PC-9 (cell line): ENCODE results near the gene MUC5AC. TPM values are rescaled to one million over a fixed set of nuclear protein-coding genes. Genes with fewer than 3 reads are reported as not detected.
"Not testable (repeated sequence)": the region's sequence is repeated elsewhere in the genome, so short reads cannot be mapped to it uniquely, and the experiment has no call there.

Source experiments
- BruUV-seq: library from RNA; stranded (reverse); fragments of 400-500 nt; replicated peaks from 2 replicates; lab custom pipeline; 2021; lab: Mats Ljungman, UMichigan
- CTCF ChIA-PET: fragments of 300-600 bp; sonication (Branson Sonifier 250); formaldehyde crosslinking; loops from one replicate; lab custom pipeline; 2022; ENCODE audit warnings: antibody characterized with exemption; lab: Charles Lee
- POLR2A ChIA-PET: fragments of 300-600 bp; sonication (Branson Sonifier 250); formaldehyde crosslinking; loops from one replicate; lab custom pipeline; 2022; ENCODE audit warnings: antibody characterized with exemption; ENCODE audit not compliant: unreplicated experiment; lab: Charles Lee
- DNase-seq, 2 experiments: peaks; one replicate each; pipeline versions ENCODE4 v3.0.0 to v3.0.0-alpha.2; 2015 to 2022; ENCODE audit warnings: mixed read lengths in 1 of 2
- H2AFZ ChIP-seq: fragments of 200-600 bp; sonication (generic); 2 replicates; pipeline ENCODE4 v1.8.1; 2017; ENCODE audit warnings: antibody characterized with exemption
- H3F3A ChIP-seq: fragments of 200-600 bp; sonication (generic); 2 replicates; pipeline ENCODE4 v1.8.1; 2017; ENCODE audit warnings: antibody characterized with exemption, mild to moderate bottlenecking, low read depth; ENCODE audit not compliant: insufficient read depth
- H3K27ac ChIP-seq: fragments of 200-600 bp; sonication (generic); 2 replicates; pipeline ENCODE4 v1.6.1; 2016; ENCODE audit warnings: mixed run types
- H3K27me3 ChIP-seq: fragments of 200-600 bp; sonication (generic); 2 replicates; pipeline ENCODE4 v1.6.1; 2016; ENCODE audit warnings: low read depth, mixed run types; ENCODE audit not compliant: insufficient read depth
- H3K36me3 ChIP-seq: fragments of 200-600 bp; sonication (generic); 2 replicates; pipeline ENCODE4 v1.6.1; 2016; ENCODE audit warnings: low read depth, mixed run types
- H3K4me1 ChIP-seq: fragments of 200-600 bp; sonication (generic); replicated peaks from 2 replicates; pipeline ENCODE4 v1.6.1; 2016; ENCODE audit warnings: mixed run types; ENCODE audit not compliant: insufficient read depth
- H3K4me2 ChIP-seq: fragments of 200-600 bp; sonication (generic); 2 replicates; pipeline ENCODE4 v1.6.1; 2017; ENCODE audit warnings: mixed run types
- H3K4me3 ChIP-seq: fragments of 200-600 bp; sonication (generic); 2 replicates; pipeline ENCODE4 v1.6.1; 2016; ENCODE audit warnings: mixed run types
- H3K79me2 ChIP-seq: fragments of 200-600 bp; sonication (generic); 2 replicates; pipeline ENCODE4 v1.6.1; 2017; ENCODE audit warnings: low read depth, mixed run types
- H3K9me2 ChIP-seq: fragments of 200-600 bp; sonication (generic); 2 replicates; pipeline ENCODE4 v1.8.1; 2017; ENCODE audit warnings: mild to moderate bottlenecking; ENCODE audit not compliant: insufficient read depth
- H3K9me3 ChIP-seq: fragments of 200-600 bp; sonication (generic); 2 replicates; pipeline ENCODE4 v1.8.1; 2016; ENCODE audit warnings: low read depth; ENCODE audit not compliant: insufficient read depth
- H4K20me1 ChIP-seq: fragments of 200-600 bp; sonication (generic); 2 replicates; pipeline ENCODE4 v1.8.1; 2017; ENCODE audit not compliant: insufficient read depth
- CTCF ChIP-seq: fragments of 200-600 bp; sonication (generic); conservative IDR thresholded peaks from 2 replicates; pipeline ENCODE4 v1.6.1; 2017; ENCODE audit warnings: mixed run types, antibody characterized with exemption, mild to moderate bottlenecking, moderate library complexity
- EZH2 ChIP-seq: fragments of 200-600 bp; sonication (generic); IDR thresholded peaks from 2 replicates; pipeline ENCODE4 v1.8.0; 2017; ENCODE audit warnings: antibody characterized with exemption, low read depth
- intact Hi-C: fragments of 100-400 bp; cut with micrococcal nuclease; formaldehyde crosslinking; loops from one replicate; pipeline ENCODE4 v1.10.0; 2022; ENCODE audit not compliant: unreplicated experiment
- total RNA-seq: library from RNA; stranded (reverse); gene quantifications from 2 replicates; pipeline ENCODE4 v1.2.3, GENCODE V29; 2021

MUC5AC gene
- total RNA-seq, 1 experiment from 2014 or later, result 0.09 TPM

DNA sequence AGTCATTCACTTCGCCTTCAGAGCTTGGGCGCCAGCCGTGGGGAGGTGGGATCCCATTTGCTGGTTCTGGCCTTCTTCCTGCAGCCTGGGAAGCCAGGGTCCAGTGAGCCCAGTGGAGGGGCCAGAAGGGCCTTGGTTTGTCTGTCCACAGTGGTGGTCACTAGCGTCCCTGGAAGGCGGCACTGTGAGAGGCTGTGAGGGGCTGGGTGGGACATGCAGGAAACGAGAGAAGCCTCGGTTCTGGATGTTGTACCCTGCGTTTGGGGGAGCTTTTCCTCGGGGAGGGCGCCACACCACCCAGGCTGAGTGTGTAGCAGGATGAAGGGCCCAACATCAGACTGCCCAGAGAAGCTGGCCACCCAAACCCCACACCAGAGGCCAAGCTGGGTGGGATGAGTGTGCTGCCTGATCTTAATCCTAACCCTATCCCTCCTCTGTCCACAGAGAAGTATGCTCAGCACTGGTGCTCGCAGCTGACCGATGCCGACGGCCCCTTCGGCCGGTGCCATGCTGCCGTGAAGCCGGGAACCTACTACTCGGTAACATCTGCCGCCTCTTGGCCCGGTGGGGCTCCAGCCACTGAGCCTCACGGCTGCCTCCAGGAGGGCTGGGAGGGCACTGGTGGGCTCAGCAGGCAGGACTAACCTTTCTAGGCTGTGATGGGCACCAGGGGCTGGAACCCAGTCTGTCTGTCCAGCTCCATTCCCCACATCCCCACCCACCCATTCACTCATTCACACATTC, 14.4 kb downstream of the MUC5AC start:
- no peaks in the 10 kb centered on the region for H3F3A ChIP-seq
- H3K4me2 ChIP-seq, result no peak overlapping the region
- no peaks in the 10 kb centered on the region for H3K9me3 ChIP-seq
- H3K79me2 ChIP-seq, result no peaks in the 10 kb centered on the region
- H3K36me3 ChIP-seq, result no peaks in the 10 kb centered on the region
- CTCF ChIA-PET, result no interaction called here
- H3K27ac ChIP-seq, result no peak overlapping the region
- TF ChIP-seq EZH2 (no peak), CTCF (no peak)
- POLR2A ChIA-PET, result no interaction called here
- H3K27me3 ChIP-seq, result no peaks in the 10 kb centered on the region
- no peak for DNase-seq
- H4K20me1 ChIP-seq, result no peaks in the 10 kb centered on the region
- H3K9me2 ChIP-seq, result no peaks in the 10 kb centered on the region
- H3K4me1 ChIP-seq, result no peaks in the 10 kb centered on the region
- H2AFZ ChIP-seq, result no peak overlapping the region
- H3K4me3 ChIP-seq, result no peak overlapping the region
- intact Hi-C loops, result no loop called here
- BruUV-seq, result no TSS peak

- H3K4me1 ChIP-seq, result no peaks in the 10 kb centered on the region
- TF ChIP-seq CTCF (no peak), EZH2 (no peak)
- no peaks in the 10 kb centered on the region for H3F3A ChIP-seq
- H3K79me2 ChIP-seq, result no peaks in the 10 kb centered on the region
- no peaks in the 10 kb centered on the region for H4K20me1 ChIP-seq
- H3K9me3 ChIP-seq, result no peaks in the 10 kb centered on the region
- no peaks in the 10 kb centered on the region for H3K36me3 ChIP-seq
- no peak overlapping the region for H3K27ac ChIP-seq
- intact Hi-C loops, result no loop called here
- ChIA-PET POLR2A (no interaction called here), CTCF (no interaction called here)
- H3K4me2 ChIP-seq, result no peak overlapping the region
- BruUV-seq, result no TSS peak
- no peak overlapping the region for H2AFZ ChIP-seq
- H3K4me3 ChIP-seq, result no peak overlapping the region
- H3K27me3 ChIP-seq, result no peaks in the 10 kb centered on the region
- no peaks in the 10 kb centered on the region for H3K9me2 ChIP-seq
- DNase-seq, result no peak
Observed at GRCh38 chr11:1172729-1173117, 15.0 kb downstream of the MUC5AC start.

- H3K9me2 ChIP-seq, H2AFZ ChIP-seq, H3K79me2 ChIP-seq, H3K4me2 ChIP-seq, H3F3A ChIP-seq, H4K20me1 ChIP-seq, H3K36me3 ChIP-seq, intact Hi-C loops, H3K4me3 ChIP-seq, H3K9me3 ChIP-seq, H3K4me1 ChIP-seq, BruUV-seq, CTCF ChIA-PET, POLR2A ChIA-PET, H3K27ac ChIP-seq, DNase-seq, H3K27me3 ChIP-seq: not testable (repeated sequence)
Observed at GRCh38 chr11:1173396-1173795, 15.6 kb downstream of the MUC5AC start.
